HEK293T (cell line): ENCODE results near the gene TIMMDC1.

Source experiments
- CTCF ChIA-PET: fragments of 350-600 bp; formaldehyde crosslinking; extraction: SDS; loops from one replicate; lab custom pipeline; 2021; ENCODE audit warnings: antibody characterized with exemption, inconsistent platforms; lab: Yijun Ruan, JAX
- POLR2A ChIA-PET: fragments of 350-600 bp; formaldehyde crosslinking; extraction: SDS; loops from one replicate; lab custom pipeline; 2020; ENCODE audit warnings: antibody characterized with exemption, inconsistent platforms; lab: Yijun Ruan, JAX
- DNase-seq: peaks from one replicate; pipeline ENCODE4 v3.0.0; 2012; ENCODE audit warnings: mixed read lengths; ENCODE audit errors: extremely low spot score
- ARNT ChIP-seq: fragments of 450-650 bp; IDR thresholded peaks from 2 replicates; pipeline ENCODE4 v1.6.1; 2017; ENCODE audit warnings: mild to moderate bottlenecking
- BHLHE40 ChIP-seq: fragments of 450-650 bp; IDR thresholded peaks from 2 replicates; pipeline ENCODE4 v1.6.1; 2016; ENCODE audit warnings: mild to moderate bottlenecking, moderate library complexity, borderline replicate concordance
- CTBP1 ChIP-seq: fragments of 450-650 bp; IDR thresholded peaks from 2 replicates; pipeline ENCODE4 v1.6.1; 2016; ENCODE audit warnings: borderline replicate concordance
- ELF4 ChIP-seq: fragments of 450-650 bp; IDR thresholded peaks from 2 replicates; pipeline ENCODE4 v1.6.1; 2017; ENCODE audit warnings: antibody characterized with exemption
- FOXA1 ChIP-seq: fragments of 450-650 bp; IDR thresholded peaks from 2 replicates; pipeline ENCODE4 v1.6.1; 2016; ENCODE audit warnings: mild to moderate bottlenecking
- FOXK2 ChIP-seq: fragments of 450-650 bp; IDR thresholded peaks from 2 replicates; pipeline ENCODE4 v1.6.1; 2016; ENCODE audit warnings: mild to moderate bottlenecking
- FOXM1 ChIP-seq: fragments of 450-650 bp; IDR thresholded peaks from 2 replicates; pipeline ENCODE4 v1.6.1; 2017; ENCODE audit warnings: mild to moderate bottlenecking, borderline replicate concordance
- HDGF ChIP-seq: fragments of 450-650 bp; IDR thresholded peaks from 2 replicates; pipeline ENCODE4 v1.6.1; 2017; ENCODE audit warnings: antibody characterized with exemption, borderline replicate concordance
- L3MBTL2 ChIP-seq: fragments of 450-650 bp; conservative IDR thresholded peaks from 2 replicates; pipeline ENCODE4 v1.6.1; 2016; ENCODE audit warnings: mild to moderate bottlenecking
- LEF1 ChIP-seq: fragments of 450-650 bp; IDR thresholded peaks from 2 replicates; pipeline ENCODE4 v1.6.1; 2017; ENCODE audit warnings: mild to moderate bottlenecking, borderline replicate concordance
- NFRKB ChIP-seq: fragments of 450-650 bp; IDR thresholded peaks from 2 replicates; pipeline ENCODE4 v1.6.1; 2016; ENCODE audit warnings: mild to moderate bottlenecking, moderate library complexity
- SP1 ChIP-seq: fragments of 450-650 bp; IDR thresholded peaks from 2 replicates; pipeline ENCODE4 v1.6.1; 2017
- SUZ12 ChIP-seq: fragments of 450-650 bp; IDR thresholded peaks from 2 replicates; pipeline ENCODE4 v1.6.1; 2016; ENCODE audit warnings: mild to moderate bottlenecking
- TARDBP ChIP-seq: fragments of 450-650 bp; IDR thresholded peaks from 2 replicates; pipeline ENCODE4 v1.6.1; 2016
- ZNF384 ChIP-seq: fragments of 450-650 bp; IDR thresholded peaks from 2 replicates; pipeline ENCODE4 v1.6.1; 2016
- TF ChIP-seq, protein P1 (sequence below): fragments of 450-650 bp; IDR thresholded peaks from 2 replicates; pipeline ENCODE4 v1.6.1; 2016

TIMMDC1 gene

DNA sequence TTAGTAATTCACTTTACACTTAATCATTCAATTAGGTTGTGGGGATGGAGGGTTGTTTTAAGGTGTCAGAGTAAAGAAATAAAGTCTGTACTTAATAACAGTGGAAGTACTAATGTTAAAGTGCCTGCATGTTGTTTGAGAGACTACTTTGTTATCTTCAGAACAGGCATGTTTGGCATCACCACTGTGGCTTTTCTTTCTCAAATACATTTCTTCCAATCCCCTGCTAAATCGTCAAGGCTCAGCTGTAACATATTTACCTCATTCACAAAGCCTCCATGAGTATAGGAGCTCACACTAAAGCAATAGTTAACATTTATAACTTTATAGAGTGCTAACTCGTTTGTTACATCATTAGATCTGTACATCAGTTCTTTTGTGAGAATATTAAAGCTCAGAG, 2.6 kb downstream of the TIMMDC1 start:
- TF ChIP-seq, protein P1, sequence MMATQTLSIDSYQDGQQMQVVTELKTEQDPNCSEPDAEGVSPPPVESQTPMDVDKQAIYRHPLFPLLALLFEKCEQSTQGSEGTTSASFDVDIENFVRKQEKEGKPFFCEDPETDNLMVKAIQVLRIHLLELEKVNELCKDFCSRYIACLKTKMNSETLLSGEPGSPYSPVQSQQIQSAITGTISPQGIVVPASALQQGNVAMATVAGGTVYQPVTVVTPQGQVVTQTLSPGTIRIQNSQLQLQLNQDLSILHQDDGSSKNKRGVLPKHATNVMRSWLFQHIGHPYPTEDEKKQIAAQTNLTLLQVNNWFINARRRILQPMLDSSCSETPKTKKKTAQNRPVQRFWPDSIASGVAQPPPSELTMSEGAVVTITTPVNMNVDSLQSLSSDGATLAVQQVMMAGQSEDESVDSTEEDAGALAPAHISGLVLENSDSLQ: no peak
- no peak for DNase-seq
- CTCF ChIA-PET: no interaction called here
- POLR2A ChIA-PET: interaction anchor here (4.5 kb wide), 1 partner anchor 38 kb away, joined by 39 read pairs; the partner anchor contains the start of gene TMEM39A

DNA sequence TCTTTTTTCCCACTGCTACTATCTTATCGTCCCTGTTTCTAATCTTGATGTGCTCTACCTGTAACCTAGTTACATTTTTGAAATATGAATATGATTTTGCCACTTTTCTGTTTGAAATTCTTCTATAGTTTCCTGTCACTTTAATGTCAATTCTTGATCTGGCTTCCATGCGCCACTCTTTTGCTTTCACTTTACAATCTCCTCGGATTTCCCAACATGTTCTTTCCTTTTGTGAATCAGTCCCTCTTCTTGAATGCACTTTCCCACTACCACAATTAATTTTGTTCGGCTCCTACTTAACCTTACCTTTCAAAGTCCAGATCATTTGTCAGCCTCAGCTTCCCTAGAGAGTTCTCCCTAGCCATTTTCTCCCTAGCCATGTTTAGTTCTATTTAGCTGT, 8.3 kb downstream of the TIMMDC1 start:
- CTCF ChIA-PET: no interaction called here
- DNase-seq: no peak
- POLR2A ChIA-PET: interaction anchor here (0.9 to 1.4 kb wide), 2 partner anchors 8 to 43 kb away, joined by 3 to 7 read pairs; partner anchors contain the start of genes TIMMDC1 and TMEM39A
- no peak for TF ChIP-seq TARDBP
- no peak for TF ChIP-seq ZNF384
- TF ChIP-seq FOXA1: no peak
- no peak for TF ChIP-seq HDGF
- TF ChIP-seq ARNT: no peak
- TF ChIP-seq NFRKB: no peak
- no peak for TF ChIP-seq CTBP1
- TF ChIP-seq BHLHE40: no peak
- no peak for TF ChIP-seq FOXK2
- TF ChIP-seq L3MBTL2: no peak
- no peak for TF ChIP-seq SUZ12

DNA sequence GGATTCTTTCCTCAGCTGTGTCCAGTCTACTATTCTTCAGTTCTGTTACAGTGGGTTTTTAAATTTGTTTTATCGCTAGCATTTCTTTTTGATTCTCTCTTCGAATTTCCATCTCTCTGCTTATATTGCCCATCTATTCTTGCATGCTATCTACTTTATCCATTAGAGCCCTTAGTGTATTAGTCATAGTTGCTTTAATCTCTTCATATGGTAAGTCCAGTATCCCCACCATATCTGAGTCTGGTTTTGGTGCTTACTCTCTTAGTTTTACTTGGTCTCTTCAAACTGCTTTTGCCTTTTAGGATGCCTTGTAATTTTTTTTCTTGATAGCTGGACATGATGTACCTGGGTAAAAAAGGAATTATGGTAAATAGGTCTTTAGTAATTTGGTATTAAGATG, 9.1 kb downstream of the TIMMDC1 start:
- TF ChIP-seq SP1 (no peak), SUZ12 (no peak), HDGF (no peak), TARDBP (no peak), L3MBTL2 (no peak), ZNF384 (no peak), FOXM1 (no peak), BHLHE40 (no peak), NFRKB (no peak), ARNT (no peak), FOXA1 (no peak), ELF4 (no peak), LEF1 (no peak), FOXK2 (no peak), CTBP1 (no peak)
- TF ChIP-seq, protein P1: no peak
- POLR2A ChIA-PET: interaction anchor here (0.9 to 1.4 kb wide), 2 partner anchors 9 to 43 kb away, joined by 3 to 7 read pairs; partner anchors contain the start of genes TIMMDC1 and TMEM39A
- DNase-seq: no peak

DNA sequence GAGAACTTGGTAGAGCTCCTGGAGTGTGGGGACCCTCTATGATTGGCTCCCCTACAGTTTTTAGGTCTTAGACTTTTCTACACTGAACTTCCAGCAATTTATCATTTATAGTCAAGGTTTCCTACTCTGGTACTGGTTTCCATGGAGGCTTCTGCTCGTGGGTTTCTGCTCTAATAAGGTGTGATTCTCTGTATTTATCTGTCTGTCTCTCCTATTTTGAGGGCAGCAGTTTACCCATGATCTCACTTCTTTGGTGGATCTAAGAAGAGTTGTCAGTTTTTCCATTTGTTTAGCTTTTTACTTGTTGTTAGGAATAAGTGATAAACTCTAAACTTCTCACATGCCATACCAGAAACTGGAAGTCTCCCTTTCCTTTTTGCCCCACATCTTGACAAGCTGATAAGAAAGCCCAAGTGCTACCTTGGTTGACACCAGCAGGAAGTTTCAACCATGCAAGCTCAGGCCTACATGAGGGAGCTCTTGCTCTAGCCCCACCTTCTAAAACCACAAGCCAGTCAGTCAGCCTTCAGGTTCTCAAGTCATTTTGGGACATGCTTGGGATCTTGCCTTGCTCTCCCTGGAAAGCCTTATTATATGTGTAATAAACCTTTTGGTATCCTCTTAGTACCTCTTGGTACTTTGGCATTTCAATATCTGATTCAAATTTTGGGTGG, 10.0 kb downstream of the TIMMDC1 start:
- no peak for DNase-seq
- CTCF ChIA-PET: no interaction called here
- TF ChIP-seq, protein P1: no peak
- no peak for TF ChIP-seq ZNF384
- TF ChIP-seq LEF1: no peak
- TF ChIP-seq NFRKB: no peak
- TF ChIP-seq BHLHE40: no peak
- TF ChIP-seq SP1: no peak
- TF ChIP-seq CTBP1: no peak
- TF ChIP-seq FOXA1: no peak
- TF ChIP-seq FOXM1: no peak
- POLR2A ChIA-PET: no interaction called here

More for the DNA sequence above, 9.1 kb downstream of the TIMMDC1 start:
- CTCF ChIA-PET: no interaction called here

DNA sequence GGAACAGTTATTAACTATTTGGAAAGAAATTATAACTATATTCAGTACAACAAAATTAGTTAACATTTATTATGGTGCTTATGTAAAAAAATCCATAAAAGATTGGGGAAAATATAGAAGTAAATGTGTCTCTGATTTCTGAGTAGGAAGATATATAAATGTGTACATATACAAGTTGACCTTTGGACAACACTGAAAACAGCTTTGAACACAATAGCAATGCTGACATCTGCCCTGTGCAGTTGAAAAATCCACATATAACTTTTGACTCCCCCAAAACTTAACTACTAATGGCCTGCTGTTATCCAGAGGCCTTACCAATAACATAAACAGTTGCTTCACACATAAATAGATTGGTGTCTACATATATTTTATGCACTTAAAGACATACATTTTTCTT, 12.3 kb downstream of the TIMMDC1 start:
- DNase-seq: no peak
- no peak for TF ChIP-seq FOXA1
- TF ChIP-seq BHLHE40: no peak
- no peak for TF ChIP-seq TARDBP
- TF ChIP-seq FOXK2: no peak
- TF ChIP-seq HDGF: no peak
- no peak for TF ChIP-seq SUZ12
- no peak for TF ChIP-seq ZNF384
- TF ChIP-seq, protein P1: no peak
- TF ChIP-seq LEF1: no peak
- no peak for TF ChIP-seq ELF4
- no peak for TF ChIP-seq L3MBTL2
- no peak for TF ChIP-seq FOXM1
- TF ChIP-seq CTBP1: no peak
- no peak for TF ChIP-seq NFRKB
- TF ChIP-seq SP1: no peak
- TF ChIP-seq ARNT: no peak
- ChIA-PET POLR2A (no interaction called here), CTCF (no interaction called here)
